ENCODE results near the gene POR.

The POR gene

DNA sequence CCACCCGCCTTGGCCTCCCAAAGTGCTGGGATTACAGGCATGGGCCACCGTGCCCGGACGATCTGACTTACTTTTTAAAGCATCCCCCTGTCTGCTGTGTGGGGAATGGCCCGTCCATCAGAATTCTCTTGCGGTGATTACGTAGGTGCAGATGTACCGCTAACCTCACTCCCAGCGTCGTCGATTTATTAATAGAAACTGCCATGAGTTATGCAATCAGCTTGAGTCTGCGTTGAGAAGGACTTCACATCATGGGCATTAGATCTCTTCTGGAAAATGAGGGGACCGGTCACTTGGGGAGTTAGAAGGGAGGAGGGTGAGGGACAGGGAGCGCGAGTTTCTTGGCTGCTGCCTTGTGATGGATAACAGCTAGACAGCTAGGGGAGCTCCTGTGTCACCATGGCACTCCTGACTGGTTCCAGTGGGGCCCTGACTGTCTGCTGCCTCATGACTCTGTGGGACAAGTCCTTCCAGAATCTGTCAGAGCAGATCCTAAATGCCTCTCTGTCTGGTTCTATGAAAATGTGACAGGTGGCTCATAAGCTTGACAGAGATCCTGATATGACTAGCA lies 35.2 kb downstream of the POR start:
- Histone ChIP-seq H3K9me3 (ENCODE audit: low read length) (no peaks in the 10 kb centered on the region), H3K27me3 (ENCODE audit: insufficient read depth, low read length) (no peaks in the 10 kb centered on the region), H4K20me1 (ENCODE audit: insufficient read depth, low read length) (no peaks in the 10 kb centered on the region), H3F3A (ENCODE audit: insufficient read depth, low read length) (no peaks in the 10 kb centered on the region; the same call in 1 of the 2 replicates), H3K4me1 (ENCODE audit: insufficient read depth, low read length, severe bottlenecking) (peaks cover 37% of the 10 kb centered on the region), H3K4me2 (ENCODE audit: low read length) (no peak overlapping the region), H3K27ac (ENCODE audit: low read depth, low read length, poor library complexity, severe bottlenecking) (no peak overlapping the region), H3K79me2 (ENCODE audit: insufficient read depth, low read length) (no peaks in the 10 kb centered on the region), H3K4me3 (ENCODE audit: low read depth, low read length, poor library complexity, severe bottlenecking) (no peak overlapping the region), H3K9me2 (ENCODE audit: low read depth, low read length) (no peaks in the 10 kb centered on the region), H3K9ac (ENCODE audit: low read length) (no peak overlapping the region), H3K36me3 (ENCODE audit: insufficient read depth, low read length) (peaks cover 3% of the 10 kb centered on the region; the same call in 1 of the 2 replicates), H2AFZ (ENCODE audit: low read length) (no peak overlapping the region)
- TF ChIP-seq CTCF (IDR thresholded peaks at IDR 0.05; ENCODE audit: low read length) (no peak), EZH2 (IDR thresholded peaks at IDR 0.05; ENCODE audit: borderline replicate concordance, low read length) (no peak)

DNA sequence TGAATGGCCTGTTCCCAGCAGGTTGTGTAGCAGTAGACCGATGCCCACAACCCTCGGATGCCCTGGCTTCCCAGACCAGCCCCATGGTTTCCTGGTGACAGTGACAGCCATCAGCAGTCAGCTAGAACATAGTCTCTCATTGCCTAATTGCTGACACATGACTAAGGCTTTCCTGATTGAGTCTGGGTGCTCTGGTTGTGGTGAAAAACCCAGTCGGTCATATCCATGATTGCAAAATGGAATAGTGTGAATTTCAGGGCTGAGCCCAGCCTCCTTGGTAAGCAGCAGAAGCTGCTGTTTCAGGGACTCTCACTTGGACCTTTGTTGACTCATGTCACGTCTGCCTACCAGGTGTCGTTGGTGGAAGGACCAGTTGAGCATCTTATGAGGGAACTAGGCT lies 36.6 kb downstream of the POR start:
- Histone ChIP-seq H4K20me1 (ENCODE audit: insufficient read depth, low read length) (no peaks in the 10 kb centered on the region), H3K4me2 (ENCODE audit: low read length) (no peak overlapping the region)
- TF ChIP-seq EZH2 (IDR thresholded peaks at IDR 0.05; ENCODE audit: borderline replicate concordance, low read length): no peak
- TF ChIP-seq CTCF (IDR thresholded peaks at IDR 0.05; ENCODE audit: low read length): no peak

DNA sequence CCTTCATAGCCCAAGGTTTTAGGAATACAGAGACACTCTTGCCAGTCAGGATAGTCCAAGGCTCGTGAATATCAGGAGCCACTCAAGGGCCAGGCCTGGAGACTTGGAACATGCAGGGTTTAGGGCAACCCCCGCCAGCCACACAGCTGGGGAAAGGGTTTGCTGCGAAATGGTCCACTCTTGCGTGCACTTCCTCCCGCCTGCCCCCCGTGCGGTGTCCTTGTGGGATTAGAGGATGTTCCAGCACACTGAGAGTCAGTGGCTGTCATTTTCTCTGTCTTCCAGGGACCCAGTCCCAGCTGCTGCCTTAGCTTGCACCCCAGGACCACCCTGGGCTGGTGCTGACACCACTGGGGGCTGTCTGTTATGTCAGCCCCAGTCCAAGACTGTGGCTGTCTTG lies 38.5 kb downstream of the POR start:
- TF ChIP-seq CTCF (IDR thresholded peaks at IDR 0.05; ENCODE audit: low read length) (no peak), EZH2 (IDR thresholded peaks at IDR 0.05; ENCODE audit: borderline replicate concordance, low read length) (no peak)
- H3K9me3 ChIP-seq (ENCODE audit: low read length): no peaks in the 10 kb centered on the region
- H3K4me1 ChIP-seq (ENCODE audit: insufficient read depth, low read length, severe bottlenecking): peaks cover 16% of the 10 kb centered on the region
- H2AFZ ChIP-seq (ENCODE audit: low read length): no peak overlapping the region
- no peaks in the 10 kb centered on the region for H3K27me3 ChIP-seq (ENCODE audit: insufficient read depth, low read length)
- no peak overlapping the region for H3K9ac ChIP-seq (ENCODE audit: low read length)
- no peak overlapping the region for H3K4me3 ChIP-seq (ENCODE audit: low read depth, low read length, poor library complexity, severe bottlenecking)
- H3K4me2 ChIP-seq (ENCODE audit: low read length): no peak overlapping the region
- no peaks in the 10 kb centered on the region for H3K79me2 ChIP-seq (ENCODE audit: insufficient read depth, low read length)
- H3F3A ChIP-seq (ENCODE audit: insufficient read depth, low read length): no peaks in the 10 kb centered on the region
- no peaks in the 10 kb centered on the region for H4K20me1 ChIP-seq (ENCODE audit: insufficient read depth, low read length)
- no peaks in the 10 kb centered on the region for H3K9me2 ChIP-seq (ENCODE audit: low read depth, low read length)
- H3K27ac ChIP-seq (ENCODE audit: low read depth, low read length, poor library complexity, severe bottlenecking): peak overlapping the region; percentile 5
- peaks cover 27% of the 10 kb centered on the region for H3K36me3 ChIP-seq (ENCODE audit: insufficient read depth, low read length)

More for the DNA sequence above, 36.6 kb downstream of the POR start:
- Histone ChIP-seq H3F3A (ENCODE audit: insufficient read depth, low read length) (no peaks in the 10 kb centered on the region; the same call in 1 of the 2 replicates), H3K9me2 (ENCODE audit: low read depth, low read length) (no peaks in the 10 kb centered on the region), H3K4me3 (ENCODE audit: low read depth, low read length, poor library complexity, severe bottlenecking) (no peak overlapping the region), H3K79me2 (ENCODE audit: insufficient read depth, low read length) (no peaks in the 10 kb centered on the region), H3K27ac (ENCODE audit: low read depth, low read length, poor library complexity, severe bottlenecking) (no peak overlapping the region), H3K27me3 (ENCODE audit: insufficient read depth, low read length) (no peaks in the 10 kb centered on the region), H3K4me1 (ENCODE audit: insufficient read depth, low read length, severe bottlenecking) (peaks cover 24% of the 10 kb centered on the region), H3K9ac (ENCODE audit: low read length) (no peak overlapping the region), H3K36me3 (ENCODE audit: insufficient read depth, low read length) (peaks cover 16% of the 10 kb centered on the region), H3K9me3 (ENCODE audit: low read length) (no peaks in the 10 kb centered on the region), H2AFZ (ENCODE audit: low read length) (no peak overlapping the region)

All from OCI-LY1 (cell line).